IPS-20b (cell line): Measurements from ENCODE around the gene DIPK1B.

ENCODE experiments used
- H3K27ac ChIP-seq: one replicate; pipeline ENCODE4 v1.5.1; 2013; ENCODE audit warnings: low read length
- H3K27me3 ChIP-seq: 2 replicates; pipeline ENCODE4 v1.6.1; 2013; ENCODE audit warnings: mild to moderate bottlenecking, low read length, inconsistent platforms; ENCODE audit not compliant: insufficient read depth
- H3K36me3 ChIP-seq: 2 replicates; pipeline ENCODE4 v1.6.1; 2013; ENCODE audit warnings: low read depth, mild to moderate bottlenecking, inconsistent platforms, low read length, moderate library complexity; ENCODE audit not compliant: insufficient read depth
- H3K4me1 ChIP-seq: 2 replicates; pipeline ENCODE4 v1.6.1; 2013; ENCODE audit warnings: mild to moderate bottlenecking, control low read depth, inconsistent platforms, low read length, moderate library complexity; ENCODE audit not compliant: insufficient read depth
- H3K4me3 ChIP-seq: 2 replicates; pipeline ENCODE4 v1.5.1; 2013; ENCODE audit warnings: mild to moderate bottlenecking, low read length, inconsistent platforms
- H3K9ac ChIP-seq: 2 replicates; pipeline ENCODE4 v1.6.1; 2013; ENCODE audit warnings: low read depth, mild to moderate bottlenecking, inconsistent platforms, low read length, moderate library complexity
- H3K9me3 ChIP-seq: 2 replicates; pipeline ENCODE4 v1.6.1; 2013; ENCODE audit warnings: mild to moderate bottlenecking, low read depth, low read length, inconsistent platforms; ENCODE audit not compliant: insufficient read depth

DIPK1B gene

DNA sequence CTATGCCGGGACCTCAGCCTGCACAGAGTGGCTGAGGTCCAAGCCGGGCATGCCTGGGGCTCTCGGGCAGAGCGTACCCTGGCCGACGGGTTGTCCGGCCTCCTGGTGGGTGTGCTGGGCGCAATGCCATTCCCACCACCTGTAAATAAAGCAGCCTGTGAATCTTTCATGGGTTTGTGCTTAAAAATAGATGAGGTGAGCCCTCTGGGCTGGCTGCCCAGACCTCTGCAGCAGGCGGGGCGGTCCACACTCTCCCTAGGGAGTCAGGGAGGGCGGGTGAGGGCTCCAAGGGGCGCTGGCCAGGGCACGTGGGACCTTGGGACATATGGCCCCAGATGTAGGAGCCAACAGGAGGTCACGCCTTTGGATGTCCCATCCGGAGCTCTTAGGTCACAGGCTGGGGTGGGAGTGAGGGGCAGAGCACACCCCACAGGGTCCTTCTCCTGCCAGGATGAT is 21.5 kb upstream of the DIPK1B start:
- Histone ChIP-seq H3K4me3 (no peak overlapping the region), H3K4me1 (peaks cover 5% of the 10 kb centered on the region; the same call in 1 of the 2 replicates), H3K27ac (no peak overlapping the region), H3K27me3 (peaks cover 25% of the 10 kb centered on the region), H3K36me3 (no peaks in the 10 kb centered on the region), H3K9ac (no peak overlapping the region), H3K9me3 (no peaks in the 10 kb centered on the region)

DNA sequence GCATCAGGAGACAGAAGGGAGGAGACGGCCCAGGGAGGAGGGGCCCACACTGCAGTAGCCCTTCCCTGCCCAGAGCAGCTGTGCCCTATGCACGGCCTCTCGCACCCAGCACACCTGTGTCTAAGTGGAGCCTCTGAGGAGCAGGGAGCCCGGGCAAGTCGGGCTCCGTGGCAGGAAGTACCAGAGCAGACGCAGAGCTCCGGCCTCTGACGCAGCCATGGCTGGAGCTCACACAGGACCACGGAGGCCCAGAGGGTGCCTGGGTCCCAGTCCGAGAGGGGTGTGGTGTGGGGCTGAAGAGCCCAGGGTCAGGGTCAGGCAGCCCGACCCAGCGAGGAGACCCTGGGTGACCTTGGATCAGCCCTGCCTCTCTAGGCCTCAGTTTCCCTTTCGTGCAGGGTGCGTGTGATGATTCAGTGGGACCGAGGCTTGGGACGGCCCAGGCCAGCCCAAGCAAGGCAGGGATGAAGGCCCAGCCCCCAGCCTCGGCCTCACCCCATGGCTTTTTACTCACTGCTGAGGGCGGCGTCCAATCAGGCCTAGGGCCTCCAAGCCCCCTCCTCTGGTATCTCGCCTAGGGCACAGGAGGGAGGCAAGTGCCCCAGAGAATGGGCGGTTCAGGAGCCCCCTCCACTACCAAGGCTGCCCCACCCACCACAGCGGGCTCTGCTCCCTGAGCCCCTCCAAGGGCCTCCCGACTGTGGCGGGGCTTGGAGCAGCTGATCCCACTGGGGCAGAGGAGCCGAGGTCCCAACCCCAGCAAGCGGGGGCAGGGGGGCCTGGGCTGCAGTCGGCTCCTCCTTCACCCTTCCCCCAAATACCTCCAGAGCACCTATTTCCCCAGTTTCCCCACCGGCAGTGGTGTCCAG is 20.8 kb upstream of the DIPK1B start:
- H3K27me3 ChIP-seq, result peaks cover 18% of the 10 kb centered on the region; the same call in 1 of the 2 replicates
- peaks cover 5% of the 10 kb centered on the region; the same call in 1 of the 2 replicates for H3K4me1 ChIP-seq
- H3K4me3 ChIP-seq, result no peak overlapping the region
- no peak overlapping the region for H3K9ac ChIP-seq
- no peaks in the 10 kb centered on the region for H3K36me3 ChIP-seq
- no peaks in the 10 kb centered on the region for H3K9me3 ChIP-seq
- no peak overlapping the region for H3K27ac ChIP-seq

DNA sequence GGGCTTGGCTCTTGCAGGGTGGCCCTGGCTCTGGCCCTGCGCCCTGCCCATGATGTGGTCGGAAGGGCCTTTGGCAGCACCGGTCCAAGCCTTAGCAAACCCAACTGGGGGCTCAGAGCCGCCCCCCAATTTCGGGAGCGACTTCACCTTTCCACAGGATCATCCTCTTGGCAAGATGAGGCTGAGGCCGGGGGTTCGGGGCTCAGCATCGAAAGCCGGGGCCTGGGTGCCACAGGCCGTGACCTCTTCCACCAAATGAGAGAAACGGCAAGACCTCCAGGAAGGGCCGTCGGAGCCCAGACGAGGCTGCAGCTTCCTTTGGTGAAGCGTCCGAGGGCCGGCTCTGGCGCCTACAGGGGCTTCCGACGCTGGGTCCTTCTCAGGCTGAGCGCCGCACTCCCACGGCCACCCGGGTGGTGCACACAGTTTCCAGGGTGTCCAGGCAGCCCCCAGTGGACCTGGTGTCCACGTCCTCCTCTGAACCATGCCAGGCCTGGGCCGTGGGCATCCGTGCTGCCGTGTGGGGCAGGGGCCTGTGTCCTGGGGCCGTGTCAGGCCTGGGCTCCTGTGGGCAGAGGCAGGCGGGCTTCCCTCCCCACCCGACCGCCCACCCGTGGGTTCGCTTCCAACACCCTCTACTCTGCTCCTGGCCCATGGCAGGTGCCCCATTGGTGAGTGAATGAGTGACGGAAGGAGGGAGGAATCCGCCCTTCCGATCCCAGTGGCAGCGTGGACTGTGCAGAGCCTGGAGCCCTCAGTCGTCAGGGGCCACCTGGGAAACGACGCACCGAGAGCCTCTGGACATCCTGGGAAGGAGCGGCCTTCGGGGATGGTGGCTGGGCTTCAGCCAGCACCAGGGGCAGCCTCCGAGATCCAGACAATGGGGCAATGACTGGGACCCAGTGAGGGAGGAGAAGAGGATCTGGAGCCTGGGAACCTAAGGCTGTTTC is 19.9 kb upstream of the DIPK1B start:
- no peak overlapping the region for H3K4me3 ChIP-seq
- H3K9ac ChIP-seq, result no peak overlapping the region
- H3K4me1 ChIP-seq, result peaks cover 5% of the 10 kb centered on the region; the same call in 1 of the 2 replicates
- peaks cover 17% of the 10 kb centered on the region; the same call in 1 of the 2 replicates for H3K27me3 ChIP-seq
- no peaks in the 10 kb centered on the region for H3K9me3 ChIP-seq
- H3K27ac ChIP-seq, result no peak overlapping the region
- no peaks in the 10 kb centered on the region for H3K36me3 ChIP-seq

DNA sequence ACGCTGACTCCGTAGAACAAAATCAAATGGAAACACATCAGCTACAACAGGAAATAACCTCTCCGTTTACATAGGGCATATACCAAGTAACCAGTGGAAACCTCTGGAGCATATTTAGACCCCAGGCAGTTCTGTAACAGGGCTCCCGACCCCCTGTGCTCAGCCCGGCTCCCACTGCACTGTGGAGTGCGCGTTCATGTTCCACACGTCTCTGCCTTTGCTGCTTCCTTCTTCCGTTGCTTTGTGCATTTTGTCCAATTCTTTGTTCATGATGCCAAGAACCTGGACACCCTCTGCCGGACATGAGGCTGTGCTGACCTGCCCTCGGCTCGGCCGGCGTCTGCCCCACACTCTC is 19.3 kb upstream of the DIPK1B start:
- H3K4me1 ChIP-seq, result peaks cover 5% of the 10 kb centered on the region; the same call in 1 of the 2 replicates

DNA sequence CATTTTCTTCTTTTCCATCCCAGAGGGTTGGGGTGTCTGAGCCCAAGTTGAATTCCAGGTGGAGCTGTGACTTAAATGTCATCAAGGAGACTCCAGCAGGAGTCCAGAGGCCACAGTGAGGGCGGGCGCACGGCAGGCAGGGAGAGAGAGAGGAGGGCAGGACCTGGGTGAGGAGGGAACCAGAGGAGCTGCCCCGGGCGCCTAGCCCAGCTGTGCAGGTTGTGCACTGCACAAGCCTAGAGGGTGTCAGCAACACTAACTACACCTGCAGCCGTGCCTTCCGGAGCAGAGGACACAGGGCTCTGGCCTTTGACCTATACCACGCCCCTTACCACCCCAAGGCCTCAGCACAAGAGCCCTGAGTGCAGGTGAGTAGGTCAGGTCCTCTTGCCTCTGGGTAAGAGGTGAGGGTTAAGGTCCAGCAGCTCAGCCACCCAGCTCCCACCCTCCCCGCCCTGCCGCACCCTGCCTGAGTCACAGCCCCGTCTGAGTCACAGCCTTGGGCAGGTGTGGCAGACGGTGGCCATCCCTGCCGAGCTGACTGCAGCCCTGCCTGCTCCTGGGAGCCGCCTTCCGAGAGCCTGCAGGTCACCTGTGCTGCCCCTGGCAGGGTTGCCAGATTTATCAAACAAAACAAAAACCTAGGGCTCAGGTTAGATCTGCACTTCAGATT is 18.7 kb upstream of the DIPK1B start:
- Histone ChIP-seq H3K27ac (no peak overlapping the region), H3K36me3 (no peaks in the 10 kb centered on the region), H3K9ac (no peak overlapping the region), H3K4me3 (no peak overlapping the region), H3K9me3 (no peaks in the 10 kb centered on the region), H3K27me3 (peaks cover 7% of the 10 kb centered on the region; the same call in 1 of the 2 replicates), H3K4me1 (peaks cover 5% of the 10 kb centered on the region; the same call in 1 of the 2 replicates)

More for the DNA sequence above, 19.3 kb upstream of the DIPK1B start:
- H3K27ac ChIP-seq, result no peak overlapping the region
- no peak overlapping the region for H3K4me3 ChIP-seq
- no peak overlapping the region for H3K9ac ChIP-seq
- peaks cover 12% of the 10 kb centered on the region; the same call in 1 of the 2 replicates for H3K27me3 ChIP-seq
- no peaks in the 10 kb centered on the region for H3K9me3 ChIP-seq
- H3K36me3 ChIP-seq, result no peaks in the 10 kb centered on the region

DNA sequence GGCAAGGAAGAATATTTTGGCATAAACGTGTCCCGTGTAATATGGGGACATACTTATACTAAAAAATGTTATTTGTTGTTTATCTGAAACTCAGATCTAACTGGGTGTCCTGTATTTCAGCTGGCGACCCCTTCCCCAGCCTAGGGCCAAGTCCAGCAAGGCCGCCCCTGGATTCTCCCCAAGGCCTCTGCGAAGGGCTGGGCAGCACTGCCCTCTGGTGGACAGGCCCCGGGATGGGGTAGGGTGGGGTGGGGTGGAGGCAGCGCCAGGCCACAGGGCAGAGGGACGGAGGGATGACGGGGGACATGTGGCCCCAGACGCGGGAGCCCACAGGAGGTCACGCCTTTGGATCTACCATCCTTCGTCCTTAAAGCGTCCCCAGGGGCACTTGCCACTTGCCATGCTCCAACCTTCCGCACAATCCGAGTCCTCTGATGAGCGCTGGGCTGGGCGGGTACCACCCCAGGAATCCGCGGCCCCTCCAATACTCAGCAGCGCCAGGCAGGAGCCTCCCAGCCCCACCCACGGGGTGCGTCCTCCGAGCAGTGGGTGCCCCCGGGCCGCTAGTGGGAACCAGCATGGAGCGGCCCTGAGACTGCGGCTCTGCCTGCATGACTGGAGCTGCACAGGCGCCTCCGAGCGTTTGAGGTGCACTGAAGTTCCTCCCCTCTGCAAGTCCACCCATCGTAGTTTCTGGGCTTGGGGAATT is 18.1 kb upstream of the DIPK1B start:
- Histone ChIP-seq H3K27me3 (peaks cover under 1% of the 10 kb centered on the region; the same call in 1 of the 2 replicates), H3K36me3 (no peaks in the 10 kb centered on the region), H3K4me3 (no peak overlapping the region; the same call in 1 of the 2 replicates), H3K4me1 (peaks cover 5% of the 10 kb centered on the region; the same call in 1 of the 2 replicates), H3K9me3 (no peaks in the 10 kb centered on the region), H3K27ac (no peak overlapping the region), H3K9ac (no peak overlapping the region)

DNA sequence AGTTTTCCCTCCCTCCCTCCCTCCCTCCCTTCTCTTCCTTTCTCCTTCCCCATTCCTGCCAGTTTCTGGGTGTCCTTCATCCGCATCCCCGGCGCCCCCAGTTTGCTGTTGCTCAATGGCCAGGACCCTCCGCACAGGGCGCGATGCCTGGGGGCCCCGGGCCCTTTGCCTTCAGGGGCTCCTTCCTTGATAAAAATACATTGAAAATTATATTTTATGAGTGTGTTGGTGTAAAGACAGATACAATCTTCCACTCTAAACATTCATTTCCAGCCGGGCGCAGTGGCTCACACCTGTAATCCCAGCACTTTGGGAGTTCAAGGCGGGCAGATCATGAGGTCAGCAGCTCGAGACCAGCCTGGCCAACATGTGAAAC is 17.5 kb upstream of the DIPK1B start:
- Histone ChIP-seq H3K4me1 (peaks cover 5% of the 10 kb centered on the region; the same call in 1 of the 2 replicates), H3K9me3 (no peaks in the 10 kb centered on the region), H3K4me3 (no peak overlapping the region), H3K27me3 (no peaks in the 10 kb centered on the region), H3K9ac (no peak overlapping the region), H3K27ac (no peak overlapping the region), H3K36me3 (no peaks in the 10 kb centered on the region)

DNA sequence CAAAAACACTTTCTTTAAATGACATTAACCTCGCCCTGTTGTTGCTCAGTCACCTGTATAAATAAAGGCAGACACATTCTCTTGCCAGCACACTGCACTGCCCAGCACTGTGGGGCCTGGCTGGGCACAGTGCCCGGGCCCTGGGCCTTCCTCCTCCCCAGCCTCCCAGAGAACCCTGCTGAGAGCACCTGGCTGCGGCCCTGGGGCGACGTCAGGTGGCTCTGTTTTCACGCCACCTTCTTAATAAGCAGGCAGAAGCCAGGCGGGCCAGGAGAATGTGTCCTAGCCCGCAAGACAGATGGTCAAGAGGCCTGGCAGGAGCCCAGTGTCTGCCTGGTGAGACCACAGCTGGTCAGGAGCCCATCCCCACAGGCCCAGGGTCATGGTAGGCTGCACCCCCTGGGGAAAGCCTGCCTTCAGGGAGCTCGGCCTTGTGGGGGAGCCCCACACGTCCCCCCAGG is 16.9 kb upstream of the DIPK1B start:
- H3K36me3 ChIP-seq, result no peaks in the 10 kb centered on the region
- H3K9ac ChIP-seq, result no peak overlapping the region
- H3K9me3 ChIP-seq, result no peaks in the 10 kb centered on the region
- no peak overlapping the region for H3K4me3 ChIP-seq
- no peak overlapping the region for H3K27ac ChIP-seq
- peaks cover 5% of the 10 kb centered on the region; the same call in 1 of the 2 replicates for H3K4me1 ChIP-seq
- no peaks in the 10 kb centered on the region for H3K27me3 ChIP-seq

DNA sequence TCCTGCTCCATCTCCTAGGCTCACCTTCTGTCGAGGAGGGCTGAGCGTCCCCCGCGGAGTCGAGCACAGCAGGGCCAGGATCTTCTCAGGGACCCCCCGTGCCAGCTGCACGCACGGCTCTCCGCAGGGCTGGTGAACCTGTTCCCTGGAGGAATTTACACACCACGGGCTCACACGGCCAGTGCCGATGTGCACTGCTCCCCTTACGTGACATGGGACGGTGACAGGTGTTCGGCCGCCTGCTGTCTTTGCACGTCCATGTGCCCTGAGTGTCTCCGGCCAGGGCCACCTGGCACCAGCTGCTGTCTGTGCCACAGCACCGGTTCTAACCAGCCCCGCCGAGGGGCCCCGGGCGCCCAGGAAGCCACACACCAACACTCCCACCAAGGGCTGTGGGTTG is 16.4 kb upstream of the DIPK1B start:
- Histone ChIP-seq H3K9me3 (no peaks in the 10 kb centered on the region), H3K4me3 (no peak overlapping the region), H3K27me3 (peaks cover 2% of the 10 kb centered on the region; the same call in 1 of the 2 replicates), H3K9ac (no peak overlapping the region), H3K27ac (no peak overlapping the region), H3K4me1 (peaks cover 5% of the 10 kb centered on the region; the same call in 1 of the 2 replicates), H3K36me3 (no peaks in the 10 kb centered on the region)

DNA sequence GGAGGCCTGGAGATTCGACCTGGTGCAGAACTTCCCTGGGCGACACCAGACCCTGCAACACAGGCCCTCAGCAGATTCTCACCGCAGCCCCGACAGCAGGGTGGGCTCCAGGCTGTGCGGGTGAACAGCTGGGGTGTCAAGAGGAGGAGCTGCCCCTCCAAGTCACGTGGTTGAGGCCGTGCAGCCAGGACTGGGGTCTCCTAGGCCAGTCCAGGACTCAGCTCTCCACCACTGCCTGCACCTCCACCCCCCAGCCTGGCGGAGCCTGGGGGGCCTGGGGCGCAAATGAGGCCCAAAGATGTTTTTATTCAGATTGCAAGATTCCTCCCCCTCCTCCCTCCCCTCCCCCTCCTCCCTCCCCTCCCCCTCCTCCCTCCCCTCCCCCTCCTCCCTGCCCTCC is 15.9 kb upstream of the DIPK1B start:
- Histone ChIP-seq H3K36me3 (no peaks in the 10 kb centered on the region), H3K9ac (no peak overlapping the region), H3K4me1 (peaks cover 2% of the 10 kb centered on the region; the same call in 1 of the 2 replicates), H3K27me3 (peaks cover 7% of the 10 kb centered on the region), H3K9me3 (no peaks in the 10 kb centered on the region), H3K4me3 (no peak overlapping the region), H3K27ac (no peak overlapping the region)
